GM18861 (cell line): ENCODE data around the gene IL22RA1.

Source experiments
- ATAC-seq: cut with Tn5 transposase; IDR thresholded peaks from one replicate; pipeline ENCODE4 v1.9.1; 2021; ENCODE audit not compliant: unreplicated experiment

IL22RA1 gene

DNA sequence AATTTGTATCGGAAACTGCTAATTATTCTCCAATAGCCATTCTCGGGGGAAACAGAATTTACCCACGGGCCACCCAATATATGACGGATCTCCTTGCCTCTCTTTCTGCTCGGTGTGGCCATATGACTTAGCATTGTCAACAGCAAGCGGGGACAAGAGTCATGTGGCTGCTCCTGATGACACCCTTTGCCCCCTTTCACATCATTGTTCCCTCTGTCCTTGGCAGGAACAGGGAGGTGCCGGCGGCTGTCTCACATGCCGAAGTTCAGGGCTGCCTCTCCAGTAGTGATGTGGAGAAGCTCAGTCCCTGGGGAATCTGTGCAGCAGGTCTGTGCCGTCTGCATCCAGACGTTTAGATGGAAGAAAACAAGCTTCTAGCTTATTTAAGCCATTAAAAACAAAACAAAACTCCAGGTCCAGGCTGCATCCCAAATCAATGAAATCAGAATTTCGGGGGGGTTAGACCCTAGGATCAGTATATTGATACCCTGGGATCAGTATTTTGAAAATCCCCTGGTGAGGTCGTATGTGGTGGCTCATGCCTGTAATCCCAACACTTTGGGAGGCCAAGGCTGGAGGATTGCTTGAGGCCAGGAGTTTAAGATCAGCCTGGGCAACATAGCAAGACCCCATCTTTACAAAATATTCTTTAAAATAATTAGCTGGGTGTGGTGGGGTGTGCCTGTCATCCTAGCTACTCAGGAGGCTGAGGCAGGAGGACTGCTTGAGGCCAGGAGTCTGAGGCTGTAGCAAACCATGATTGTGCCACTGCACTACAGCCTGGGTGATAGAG, 41.8 kb downstream of the IL22RA1 start:
- no peak for ATAC-seq

GRCh38 chr1:24098943-24099638, 43.8 kb downstream of the IL22RA1 start:
- ATAC-seq: no peak

- no peak for ATAC-seq
Observed at GRCh38 chr1:24098102-24098501, 44.8 kb downstream of the IL22RA1 start.

DNA sequence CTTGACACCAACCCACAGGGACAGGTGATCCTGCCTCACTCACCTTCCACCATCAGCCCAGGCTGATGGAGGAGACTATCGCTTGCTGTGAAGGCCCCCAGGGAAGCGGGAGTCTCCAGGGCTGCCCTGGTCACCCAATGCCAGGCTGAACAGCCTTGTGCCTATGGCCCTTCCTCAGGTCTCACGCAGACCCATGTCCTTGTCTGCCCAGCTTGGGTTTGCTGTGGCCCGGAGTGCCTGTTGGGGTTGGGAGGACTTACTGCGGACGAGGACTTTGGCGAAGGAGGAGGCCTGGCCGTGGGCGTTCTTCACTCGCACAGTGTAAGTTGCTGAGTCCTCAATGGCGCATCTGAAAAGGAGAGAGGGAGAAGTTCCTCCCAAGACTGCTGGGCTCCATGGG, 45.3 kb downstream of the IL22RA1 start:
- ATAC-seq: no peak

GRCh38 chr1:24096739-24097103, 46.2 kb downstream of the IL22RA1 start:
- no peak for ATAC-seq

- ATAC-seq: no peak
Observed at GRCh38 chr1:24096009-24096738, 46.8 kb downstream of the IL22RA1 start.

- no peak for ATAC-seq
Observed at GRCh38 chr1:24095140-24095859, 47.6 kb downstream of the IL22RA1 start.

DNA sequence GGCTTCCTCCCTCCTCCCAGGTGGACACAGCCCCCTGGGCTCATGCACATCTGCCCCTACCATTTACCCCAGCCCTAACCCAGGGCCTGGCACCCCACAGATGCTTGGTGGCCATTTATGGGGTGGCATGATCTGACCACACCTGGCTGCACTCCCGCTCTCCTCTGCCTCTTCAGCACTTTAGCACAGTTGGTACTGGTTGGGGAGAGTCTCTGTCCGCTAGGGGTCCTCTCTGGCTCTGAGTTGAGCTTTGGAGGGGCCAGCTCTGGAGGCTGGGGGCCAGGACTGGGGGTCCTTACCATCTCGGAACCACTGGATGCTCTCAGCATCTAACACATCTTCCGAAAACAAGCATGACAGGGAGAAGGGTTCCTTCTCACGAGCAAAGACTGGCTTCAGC, 48.4 kb downstream of the IL22RA1 start:
- no peak for ATAC-seq

GRCh38 chr1:24093732-24094131, 49.2 kb downstream of the IL22RA1 start:
- ATAC-seq: no peak

DNA sequence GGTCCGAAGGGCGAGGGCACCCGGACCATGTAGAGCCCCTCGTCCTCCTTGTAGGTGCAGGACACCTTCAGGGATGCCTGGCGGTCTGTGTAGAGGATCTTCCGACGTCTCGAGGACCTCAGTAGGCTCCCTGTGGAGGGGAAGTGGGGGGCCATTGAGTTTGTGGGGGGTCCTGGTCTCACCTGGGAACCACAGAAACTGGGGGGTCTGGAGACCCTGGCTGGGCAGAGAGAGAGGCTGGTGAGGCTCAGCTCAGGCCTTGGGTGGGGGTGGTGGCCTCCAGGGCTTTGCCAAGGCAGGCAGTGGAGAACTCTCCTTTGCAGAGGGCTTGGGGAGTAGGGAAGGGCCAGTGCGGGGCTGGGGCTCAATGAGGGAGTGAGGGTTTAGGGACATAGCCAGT, 50.0 kb downstream of the IL22RA1 start:
- ATAC-seq: no peak

DNA sequence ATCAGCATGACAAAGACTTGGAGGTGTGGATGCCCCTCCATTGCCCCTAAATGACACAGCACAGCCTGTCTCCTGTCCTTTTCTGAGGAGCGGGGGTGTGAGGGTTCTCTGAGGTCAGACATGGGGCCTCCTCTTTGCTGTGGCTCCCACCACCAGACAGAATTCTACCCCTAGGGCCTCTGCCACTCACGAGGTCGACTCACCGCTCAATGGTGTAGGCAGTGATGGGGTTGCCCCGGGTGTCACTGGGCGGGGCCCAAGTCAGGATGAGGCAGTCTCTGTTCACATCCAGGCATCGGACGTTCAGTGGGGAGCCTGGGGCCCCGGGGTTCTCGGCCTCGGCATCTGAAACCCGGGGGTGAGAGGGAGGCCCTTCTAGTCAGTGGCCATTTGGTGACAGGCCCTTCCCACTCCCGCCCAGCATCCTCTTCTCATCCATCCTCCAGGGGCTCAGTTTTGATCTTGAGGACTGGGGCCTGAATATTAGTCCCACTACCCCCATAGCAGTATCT, 50.9 kb downstream of the IL22RA1 start:
- ATAC-seq: no peak

- ATAC-seq: no peak
Observed at GRCh38 chr1:24090736-24091135, 52.2 kb downstream of the IL22RA1 start.

GRCh38 chr1:24089743-24090555, 53.0 kb downstream of the IL22RA1 start:
- no peak for ATAC-seq

DNA sequence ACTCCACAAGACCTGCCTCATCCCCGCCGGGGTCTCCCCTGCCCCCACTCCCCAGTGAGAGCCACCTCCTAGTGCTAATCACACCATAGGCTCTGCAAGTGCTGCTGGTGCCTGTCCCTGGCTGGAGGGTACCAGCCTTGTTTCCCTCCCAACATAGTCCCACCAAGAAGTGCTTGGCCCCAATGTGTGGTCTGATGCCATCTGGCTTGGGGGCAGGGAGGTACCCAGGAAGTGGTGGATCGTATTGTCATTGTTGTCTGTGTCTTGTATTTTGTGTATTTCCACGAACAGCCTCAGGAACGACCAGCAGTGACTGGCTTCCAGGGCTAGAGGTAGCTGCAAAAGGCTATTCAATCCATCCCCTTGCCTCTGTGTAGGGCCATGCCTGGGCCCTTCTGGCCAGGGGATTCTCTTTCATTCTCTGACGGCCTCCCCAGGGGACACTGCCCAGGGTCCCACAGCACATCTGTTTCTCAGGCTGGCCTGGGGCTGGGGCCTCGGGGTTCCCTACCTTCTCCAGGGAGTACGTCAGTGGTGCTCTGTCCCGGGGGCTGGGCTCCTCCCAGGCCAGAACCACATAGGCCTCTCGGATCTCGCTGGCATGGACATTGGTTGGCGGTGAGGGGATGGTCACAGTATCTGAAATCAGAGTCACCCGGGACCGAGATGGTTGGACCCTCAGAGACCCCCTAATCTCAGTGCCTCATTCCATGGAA, 53.8 kb downstream of the IL22RA1 start:
- no peak for ATAC-seq

DNA sequence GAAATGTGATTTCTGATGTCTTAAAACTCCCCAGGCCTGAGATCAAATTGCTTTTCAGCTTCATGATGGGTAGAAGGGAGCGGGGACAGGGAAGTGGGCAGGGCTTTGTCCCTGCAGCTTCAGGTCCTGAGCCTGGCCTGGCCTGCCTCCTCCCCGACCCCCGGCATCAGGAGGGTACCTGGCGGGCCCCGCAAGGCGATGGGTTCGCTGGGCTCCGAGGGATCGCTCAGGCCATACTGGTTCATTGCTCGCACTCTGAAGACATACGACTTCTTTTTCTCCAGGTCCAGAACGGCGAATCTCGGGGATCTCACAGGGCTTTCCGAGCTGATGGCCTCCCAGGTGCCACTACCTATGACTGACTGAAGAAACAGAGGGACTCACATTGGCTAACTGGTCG, 56.5 kb downstream of the IL22RA1 start:
- ATAC-seq: no peak

GRCh38 chr1:24085546-24085945, 57.4 kb downstream of the IL22RA1 start:
- ATAC-seq: no peak

DNA sequence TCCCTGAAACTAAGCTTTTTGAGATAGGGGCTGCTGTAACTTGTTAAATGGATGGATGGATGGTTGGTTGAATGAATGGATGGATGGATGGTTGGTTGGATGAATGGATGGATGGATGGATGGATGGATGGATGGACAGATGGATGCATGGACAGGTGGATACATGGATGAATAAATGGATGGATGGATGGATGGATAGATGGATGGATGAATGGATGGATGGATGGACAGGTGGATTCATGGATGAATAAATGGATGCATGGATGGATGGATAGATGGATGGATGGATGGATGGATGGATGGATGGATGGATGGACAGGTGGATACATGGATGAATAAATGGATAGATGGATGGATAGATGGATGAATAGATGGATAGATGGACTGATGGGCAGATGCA, 57.9 kb downstream of the IL22RA1 start:
- no peak for ATAC-seq

DNA sequence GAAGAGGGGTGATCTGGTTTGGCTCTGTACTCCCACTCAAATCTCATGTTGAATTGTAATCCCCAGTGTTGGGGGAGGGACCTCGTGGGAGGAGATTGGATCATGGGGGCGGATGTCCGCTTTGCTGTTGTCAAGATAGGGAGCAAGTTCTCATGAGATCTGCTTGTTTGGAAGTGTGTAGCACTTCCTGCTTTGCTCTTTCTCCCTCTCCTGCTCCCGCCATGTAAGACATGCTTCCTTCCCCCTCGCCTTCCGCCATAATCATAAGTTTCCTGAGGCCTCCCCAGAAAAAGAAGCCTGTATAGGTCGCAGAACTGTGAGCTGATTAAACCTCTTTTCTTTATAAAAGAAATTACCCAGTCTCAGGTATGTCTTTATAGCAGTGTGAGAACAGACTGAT, 58.9 kb downstream of the IL22RA1 start:
- ATAC-seq: no peak

- ATAC-seq: no peak
Observed at GRCh38 chr1:24082372-24082771, 60.6 kb downstream of the IL22RA1 start.

GRCh38 chr1:24081190-24081589, 61.8 kb downstream of the IL22RA1 start:
- no peak for ATAC-seq
